GM19438 (cell line): Measurements from ENCODE around the gene NEAT1.
"Not testable (repeated sequence)": the region's sequence is repeated elsewhere in the genome, so short reads cannot be mapped to it uniquely, and the experiment has no call there.

Experiments used
- ATAC-seq: cut with Tn5 transposase; IDR thresholded peaks from one replicate; pipeline ENCODE4 v1.9.1; 2021; ENCODE audit warnings: low read depth; ENCODE audit not compliant: unreplicated experiment

NEAT1 gene

DNA sequence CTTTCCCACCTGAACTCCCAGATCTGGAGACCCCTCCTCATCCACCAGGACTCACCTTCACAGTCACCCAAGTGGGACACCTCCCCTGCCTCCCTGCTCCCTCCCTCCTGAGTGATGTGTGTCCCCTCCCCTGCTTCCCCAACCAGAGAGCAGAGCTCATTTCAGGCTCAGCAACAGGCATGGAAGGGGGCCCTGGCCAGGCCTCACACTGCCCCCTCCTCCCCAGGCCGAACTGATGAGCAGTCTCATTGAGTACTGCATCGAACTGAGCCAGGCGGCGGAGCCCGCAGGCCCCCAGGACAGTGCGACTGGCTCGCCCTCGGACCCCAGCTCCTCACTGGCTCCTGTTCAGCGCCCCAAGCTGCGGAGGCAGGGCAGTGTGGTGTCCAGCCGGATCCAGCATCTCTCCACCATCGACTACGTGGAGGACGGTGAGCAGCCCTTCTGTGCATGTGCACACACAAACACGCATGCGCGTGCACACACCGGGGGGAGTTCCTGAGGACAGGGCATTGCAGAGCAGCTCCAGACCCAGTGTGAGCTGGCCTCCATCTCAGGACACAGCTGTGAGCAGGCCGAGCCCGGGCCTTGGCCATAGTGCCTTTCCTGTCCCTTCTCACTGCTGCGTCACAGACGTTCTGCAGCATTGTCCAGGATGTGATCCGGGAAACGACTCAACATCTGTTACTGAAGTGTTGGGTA, 17.8 kb upstream of the NEAT1 start:
- no peak for ATAC-seq

- ATAC-seq, result no peak
These were observed 11.5 kb upstream of the NEAT1 start for GRCh38 chr11:65410936-65411680.

DNA sequence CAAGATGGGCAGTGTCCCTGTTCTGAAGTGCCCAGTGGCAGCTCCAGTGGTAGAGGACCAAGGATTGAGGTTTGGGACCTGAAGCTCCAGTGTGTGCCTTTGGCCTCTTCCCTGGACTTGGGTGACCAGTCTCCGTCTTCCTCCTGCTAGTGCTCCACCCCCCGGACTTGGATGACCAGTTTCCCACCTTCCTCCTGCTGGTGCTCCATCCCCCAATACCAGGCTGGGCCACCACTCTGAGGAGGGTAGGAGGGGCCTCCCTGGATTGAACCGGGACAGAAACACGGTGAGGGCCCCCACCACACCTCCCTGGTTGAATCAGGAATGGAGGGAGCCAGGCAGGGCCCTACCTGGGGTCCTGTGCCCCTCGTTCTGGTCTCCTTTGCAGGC, 10.9 kb upstream of the NEAT1 start:
- ATAC-seq, result no peak

DNA sequence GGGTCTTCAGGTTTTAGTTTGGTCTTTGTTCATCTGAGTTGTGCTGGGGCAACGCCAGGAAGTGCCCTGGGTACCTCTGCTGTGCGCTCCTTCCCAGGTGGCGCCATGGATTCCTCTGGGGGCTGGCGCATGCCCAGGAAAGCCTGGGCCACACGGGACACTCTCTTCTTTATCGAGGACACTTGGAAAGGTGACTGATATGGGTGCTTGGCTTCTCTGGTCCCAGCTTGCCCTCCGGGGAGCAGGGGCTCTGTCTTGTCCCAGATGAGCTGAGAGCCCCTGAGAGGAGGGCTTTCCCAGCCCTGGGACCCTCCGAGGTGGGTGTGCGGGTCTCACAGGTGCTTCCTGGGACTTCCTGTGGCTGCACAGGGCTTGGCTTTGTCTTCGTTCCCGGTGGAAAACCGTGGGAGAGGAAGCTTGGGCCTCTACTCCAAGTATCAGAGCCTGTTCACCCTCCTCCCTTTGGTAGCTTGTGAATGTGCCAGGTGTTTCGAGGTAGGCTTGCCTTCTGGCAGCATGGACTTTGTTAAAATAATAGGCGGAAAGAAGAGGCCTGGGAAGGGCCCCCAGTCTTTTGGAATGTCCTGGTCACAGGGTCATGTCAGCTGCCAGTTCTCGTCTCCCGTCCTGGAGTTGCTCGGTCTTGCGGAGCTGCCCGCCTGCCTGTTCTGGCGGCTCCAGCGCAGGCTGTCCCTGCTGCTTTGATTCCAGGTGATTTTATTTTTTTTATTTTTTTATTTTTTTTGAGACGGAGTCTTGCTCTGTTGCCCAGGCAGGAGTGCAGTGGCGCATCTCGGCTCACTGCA, 10.1 kb upstream of the NEAT1 start:
- no peak for ATAC-seq

GRCh38 chr11:65413077-65413664, 9.4 kb upstream of the NEAT1 start:
- not testable (repeated sequence) for ATAC-seq

DNA sequence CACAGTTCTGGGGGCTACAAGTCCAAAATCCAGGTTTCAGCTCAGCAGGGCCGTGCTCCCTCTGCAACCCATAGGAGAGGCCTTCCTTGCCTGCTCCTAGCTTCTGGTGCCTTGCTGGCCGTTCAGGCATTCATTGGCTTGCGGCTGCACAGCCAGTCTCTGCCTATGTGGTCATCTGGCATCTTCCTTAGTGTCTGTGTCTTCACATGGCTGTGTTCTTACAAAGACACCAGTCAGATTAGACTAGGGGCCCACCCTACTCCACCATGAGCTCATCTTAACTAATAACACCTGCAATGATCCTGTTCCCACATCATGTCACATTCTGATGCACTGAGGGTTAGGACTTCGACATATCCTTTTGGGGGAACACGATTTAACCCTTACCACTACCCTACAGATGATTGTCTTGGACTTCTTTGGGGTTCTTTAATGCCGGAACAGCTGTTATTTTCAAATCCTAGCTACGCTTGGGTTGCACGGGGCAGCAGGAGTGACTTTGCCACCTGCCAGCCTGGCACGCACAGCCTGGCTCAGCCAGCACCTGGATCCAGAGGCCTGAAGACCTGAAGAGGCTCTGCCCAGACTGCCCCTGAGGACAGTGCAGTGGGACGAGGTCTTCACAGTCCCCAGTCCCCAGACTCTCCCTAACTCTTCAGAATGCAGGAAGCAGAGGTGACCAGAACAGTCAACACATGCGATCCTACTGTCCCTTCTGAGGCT, 7.7 kb upstream of the NEAT1 start:
- ATAC-seq, result no peak

DNA sequence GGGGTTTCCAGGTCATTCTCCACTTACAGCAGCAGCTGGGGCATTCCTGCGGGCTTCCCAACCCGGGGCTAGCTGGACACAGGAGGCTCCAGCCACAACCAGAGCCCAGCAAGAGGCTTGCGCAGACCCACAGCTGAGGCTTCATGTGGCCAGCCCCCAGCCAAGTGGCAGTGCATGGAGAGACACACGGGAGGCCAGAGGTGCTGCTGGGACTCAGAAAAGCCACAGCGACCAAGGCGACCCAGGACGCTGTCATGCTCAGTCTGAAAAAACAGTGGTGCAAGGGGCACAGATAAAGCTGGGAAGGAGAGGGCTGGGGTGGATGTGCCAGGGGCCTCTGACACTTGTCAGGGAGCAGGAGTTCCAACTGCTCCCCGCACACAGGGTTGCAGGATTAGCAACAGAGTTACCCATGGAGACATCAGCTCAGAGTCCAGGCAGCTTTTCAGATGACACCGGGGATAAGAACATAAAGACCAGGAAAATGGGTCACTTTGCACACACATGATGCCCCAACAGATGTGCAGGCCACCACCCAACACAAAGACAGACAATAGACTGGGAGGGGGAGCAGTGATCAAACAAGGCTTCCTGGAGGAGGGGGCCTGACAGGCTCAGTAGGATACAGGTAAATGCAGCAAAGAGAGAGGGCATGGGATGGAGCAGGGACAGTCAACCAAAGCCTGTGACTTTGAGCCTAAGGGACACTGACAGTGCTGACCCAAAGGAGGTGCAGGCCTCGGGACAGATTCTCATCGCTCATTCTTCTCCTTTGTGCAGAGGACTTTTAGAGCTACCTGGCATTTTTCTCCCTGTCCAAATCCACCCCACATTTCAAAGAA, 6.9 kb upstream of the NEAT1 start:
- no peak for ATAC-seq

DNA sequence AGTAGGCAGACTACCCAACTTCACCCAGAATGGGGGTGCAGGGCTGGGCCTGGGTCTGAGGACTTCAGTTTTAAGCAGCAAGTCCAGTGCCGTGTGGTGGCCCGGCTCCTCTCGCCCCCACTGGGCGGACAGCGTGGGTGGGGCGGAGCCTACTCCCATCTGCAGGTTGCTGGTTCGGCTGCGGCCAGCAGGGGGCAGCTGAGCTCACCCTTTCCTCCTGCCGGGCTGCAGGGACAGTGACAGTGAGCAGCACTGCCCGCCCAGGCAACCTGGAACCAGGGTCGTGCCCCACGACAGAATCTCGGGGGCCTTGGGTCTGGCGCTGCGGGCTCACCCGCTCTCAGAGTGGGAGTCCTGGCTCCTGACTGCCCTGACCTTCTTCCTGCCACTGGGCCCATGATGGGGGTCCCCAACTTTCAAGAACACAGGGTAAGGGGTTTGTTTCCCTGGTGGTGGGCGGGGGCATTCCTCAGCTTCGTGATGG, 6.2 kb upstream of the NEAT1 start:
- no peak for ATAC-seq

DNA sequence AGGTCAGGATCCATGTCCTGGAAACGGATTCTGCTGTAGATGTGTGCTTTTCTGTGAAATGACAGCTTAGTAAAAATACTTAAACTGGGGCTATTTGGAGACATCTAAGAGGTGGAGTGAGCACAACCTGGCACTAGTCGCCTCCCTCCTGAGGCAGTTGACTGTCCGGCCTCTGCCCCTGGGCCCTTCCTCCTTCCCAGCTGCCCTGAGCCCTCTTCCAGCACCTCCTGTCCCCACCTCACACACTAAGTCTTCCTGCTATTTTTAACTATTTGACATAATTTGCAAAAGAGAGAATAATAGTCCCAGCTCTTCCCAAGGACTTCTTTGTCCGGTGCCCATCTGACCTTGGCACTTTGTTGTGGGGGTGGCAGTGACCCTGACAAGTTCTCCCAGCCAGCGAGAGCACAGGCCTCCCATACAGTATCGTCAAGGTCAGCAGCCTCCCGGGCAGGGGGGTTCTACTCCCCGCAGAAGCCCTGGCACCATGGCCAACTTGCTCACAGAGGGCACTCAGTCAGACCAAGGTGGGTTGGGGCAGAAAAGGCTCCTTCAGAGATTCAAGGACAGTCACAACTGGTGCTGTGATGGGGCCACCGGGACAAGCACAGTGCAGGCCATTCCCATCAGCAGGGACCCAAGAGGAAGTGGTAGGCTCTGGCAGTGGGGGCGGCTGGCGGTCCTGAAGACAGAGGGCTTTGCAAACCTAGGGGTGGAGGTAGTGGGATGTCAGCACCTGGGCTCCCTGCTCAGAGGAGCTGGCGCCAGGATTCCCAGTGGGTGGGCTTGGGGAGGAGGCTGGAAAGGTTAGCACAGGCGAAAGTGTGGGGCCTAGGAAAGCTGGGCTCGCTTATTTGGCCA, 5.5 kb upstream of the NEAT1 start:
- ATAC-seq, result no peak

GRCh38 chr11:65417702-65418430, 4.7 kb upstream of the NEAT1 start:
- ATAC-seq, result no peak

DNA sequence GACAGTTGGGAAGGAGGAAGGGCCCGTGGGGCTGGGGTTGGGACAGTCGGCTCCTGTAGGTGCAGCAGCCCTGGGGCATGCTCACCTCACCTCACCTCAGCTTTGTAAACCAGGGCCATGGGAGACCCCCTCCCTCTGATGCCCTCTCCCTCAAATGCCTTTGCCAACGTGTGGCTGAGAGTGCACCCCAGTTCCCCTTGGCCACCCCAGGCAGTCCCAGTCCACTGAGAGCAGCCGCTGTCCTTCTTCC, 4.2 kb upstream of the NEAT1 start:
- ATAC-seq, result no peak

- peak; percentile 41 for ATAC-seq
These were observed 3.7 kb upstream of the NEAT1 start for GRCh38 chr11:65418681-65419459.

- no peak for ATAC-seq
These were observed 3.2 kb upstream of the NEAT1 start for GRCh38 chr11:65419460-65419771.

DNA sequence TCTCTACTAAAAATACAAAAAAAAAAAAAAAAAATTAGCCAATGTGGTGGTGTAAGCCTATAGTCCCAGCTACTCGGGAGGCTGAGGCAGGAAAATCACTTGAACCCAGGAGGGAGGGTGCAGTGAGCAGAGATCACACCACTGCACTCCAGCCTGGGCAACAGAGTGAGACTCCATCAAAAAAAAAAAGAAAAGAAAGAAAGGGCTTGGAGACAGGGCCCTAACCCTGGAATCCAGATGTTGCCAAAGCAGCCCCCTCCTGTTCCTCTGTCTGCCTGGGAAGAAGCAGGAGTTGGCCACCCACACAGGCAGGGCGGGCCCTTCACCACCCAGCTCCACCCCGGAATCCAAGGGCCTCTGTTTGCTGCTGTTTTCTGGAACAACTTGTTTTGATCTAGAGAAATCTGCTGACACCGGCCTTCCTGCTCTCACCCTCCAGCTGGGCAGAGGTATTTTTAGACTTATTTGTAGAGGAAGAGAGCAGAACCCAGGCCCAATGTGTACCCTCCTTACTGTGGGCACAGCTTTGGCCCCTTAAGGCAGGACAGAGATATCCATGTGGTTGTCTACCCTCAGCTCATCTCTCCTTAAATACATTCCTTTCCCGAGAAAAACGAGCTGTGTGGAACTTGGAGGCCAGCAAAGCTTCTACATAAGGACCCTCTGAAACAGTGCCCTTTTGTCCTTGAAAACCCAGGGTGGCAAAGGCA, 2.7 kb upstream of the NEAT1 start:
- ATAC-seq, result no peak

- no peak for ATAC-seq
These were observed 2.1 kb upstream of the NEAT1 start for GRCh38 chr11:65420506-65420905.

GRCh38 chr11:65420979-65421793, 1.4 kb upstream of the NEAT1 start:
- ATAC-seq, result no peak
